ENCODE results near the gene TNFSF15.
"Not testable (repeated sequence)": the region's sequence is repeated elsewhere in the genome, so short reads cannot be mapped to it uniquely, and the experiment has no call there.

Gene TNFSF15

GRCh38 chr9:114745879-114746550, 59.8 kb downstream of the TNFSF15 start:
- no peak for DNase-seq

DNA sequence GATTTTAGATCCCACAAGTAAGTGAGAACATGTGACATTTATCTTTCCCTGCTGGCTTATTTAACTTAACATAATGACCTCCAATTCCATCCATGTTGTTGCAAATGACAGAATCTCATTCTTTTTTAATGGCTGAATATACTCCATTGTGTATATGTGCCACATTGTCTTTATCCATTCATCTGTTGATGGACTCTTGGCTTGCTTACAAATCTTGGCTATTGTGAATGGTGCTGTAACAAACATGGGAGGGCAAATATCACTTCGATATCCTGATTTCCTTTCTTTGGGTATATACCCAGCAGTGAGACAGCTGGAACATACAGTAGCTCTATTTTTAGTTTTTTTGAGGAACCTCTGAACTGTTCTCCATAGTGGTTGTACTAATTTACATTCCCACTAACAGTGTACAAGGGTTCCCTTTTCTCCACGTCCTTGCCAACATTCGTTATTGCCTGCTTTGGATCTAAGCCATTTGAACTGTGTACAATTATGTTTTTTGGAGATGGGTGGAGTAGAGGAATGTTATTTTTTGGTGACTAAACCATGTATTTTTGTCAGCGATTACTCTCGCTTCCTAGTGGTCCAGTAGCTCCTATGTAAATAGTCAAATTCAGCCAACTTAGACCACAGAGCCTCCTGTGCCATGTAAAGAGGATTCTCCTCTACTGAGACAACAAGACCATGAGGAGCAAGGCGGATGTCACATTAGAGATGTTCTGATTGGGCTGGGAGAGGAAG, 60.6 kb downstream of the TNFSF15 start:
- no peak for DNase-seq

GRCh38 chr9:114743446-114743845, 62.4 kb downstream of the TNFSF15 start:
- DNase-seq: no peak

DNA sequence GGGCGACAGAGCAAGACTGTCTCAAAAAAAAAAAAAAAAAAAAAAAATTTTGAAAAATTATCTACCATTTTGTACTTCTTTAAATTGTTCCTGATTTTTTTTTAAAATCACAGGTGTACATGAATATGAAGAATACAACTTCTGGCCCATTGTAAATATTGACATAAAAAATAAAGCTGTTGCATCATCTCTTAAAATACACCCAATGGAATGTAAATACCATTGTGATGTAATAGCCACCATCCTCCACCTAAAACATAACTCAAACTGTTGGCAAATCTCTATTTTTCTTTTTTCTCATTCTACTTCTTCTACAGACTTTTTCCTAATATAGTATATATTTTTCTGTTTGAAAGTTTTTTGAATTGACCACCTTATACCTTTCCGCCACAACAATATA, 62.9 kb downstream of the TNFSF15 start:
- no peak for DNase-seq

GRCh38 chr9:114741521-114741920, 64.3 kb downstream of the TNFSF15 start:
- not testable (repeated sequence) for DNase-seq

- DNase-seq: peak; percentile 30 to 83 (median 54)
These were observed 67.1 kb downstream of the TNFSF15 start for GRCh38 chr9:114738581-114739316.

- DNase-seq: peak in 1 of 6 experiments; percentile 3
These were observed 68.0 kb downstream of the TNFSF15 start for GRCh38 chr9:114737847-114738246.

- DNase-seq: no peak
These were observed 68.7 kb downstream of the TNFSF15 start for GRCh38 chr9:114737118-114737517.

DNA sequence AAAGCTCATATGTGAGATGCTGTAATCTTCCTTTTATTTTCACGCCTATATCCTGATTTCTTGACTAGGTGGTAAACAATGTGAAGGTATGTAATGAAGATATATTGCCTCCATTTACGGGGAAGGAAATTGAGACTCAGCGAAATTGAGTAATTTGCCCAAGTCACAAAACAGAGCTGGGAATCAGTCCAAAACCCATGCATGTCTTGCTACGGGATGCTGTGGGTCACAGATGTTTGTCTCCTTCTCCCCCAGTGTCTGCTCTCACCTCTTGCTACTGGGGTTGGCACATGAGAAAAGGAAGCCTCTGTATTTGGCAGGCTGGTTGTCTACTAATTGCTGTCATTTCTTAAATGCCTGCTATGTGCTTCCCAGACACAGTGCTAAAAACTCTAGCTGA, 70.1 kb downstream of the TNFSF15 start:
- DNase-seq: no peak

DNA sequence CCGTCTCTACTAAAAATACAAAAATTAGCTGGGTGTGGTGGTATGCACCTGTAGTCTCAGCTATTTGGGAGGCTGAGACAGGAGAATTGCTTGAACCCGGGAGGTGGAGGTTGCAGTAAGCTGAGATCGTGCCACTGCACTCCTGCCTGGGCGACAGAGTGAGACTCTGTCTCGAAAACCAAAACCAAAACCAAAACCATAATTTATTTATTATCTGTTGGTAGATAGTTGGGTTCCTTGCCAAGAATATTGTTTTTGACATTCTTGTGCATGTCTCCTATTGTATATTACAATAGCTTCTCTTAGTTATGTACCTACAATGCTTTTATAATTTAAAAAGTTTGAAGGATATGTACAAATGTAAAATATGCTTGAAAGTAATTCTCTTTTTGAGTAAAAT, 70.7 kb downstream of the TNFSF15 start:
- DNase-seq: not testable (repeated sequence)
